Vagina (tissue), 2 donors: ENCODE results near the gene OTOGL. TPM values are rescaled to one million over a fixed set of nuclear protein-coding genes. Genes with fewer than 3 reads are reported as not detected.

Experiments
- DNase-seq, 2 donors: peaks; one replicate each; pipeline ENCODE4 v3.0.0-alpha.2; 2017; ENCODE audit errors: extremely low spot score in 2 of 2
- H3K27ac ChIP-seq: fragments of 200-600 bp; sonication (generic); one replicate; pipeline ENCODE4 v1.5.1; 2019
- H3K27me3 ChIP-seq: fragments of 200-600 bp; sonication (generic); one replicate; pipeline ENCODE4 v1.5.1; 2019
- H3K36me3 ChIP-seq, 2 donors: fragments of 200-600 bp; sonication (generic); one replicate each; pipeline ENCODE4 v1.5.1; 2017 to 2019
- H3K4me1 ChIP-seq: fragments of 200-600 bp; sonication (generic); one replicate; pipeline ENCODE4 v1.5.1; 2019
- H3K4me3 ChIP-seq, 2 donors: fragments of 200-600 bp; sonication (generic); 1 replicate in 1 of 2; 2 replicates in 1 of 2; pipeline ENCODE4 v1.5.1; 2016 to 2019
- H3K9me3 ChIP-seq: fragments of 200-600 bp; sonication (generic); one replicate; pipeline ENCODE4 v1.5.1; 2019
- CTCF ChIP-seq, 3 experiments: fragments of 450-650 bp in 2 of 3; fragments of 200-600 bp in 1 of 3; sonication (generic) in 1 of 3; IDR thresholded peaks; one replicate each; pipeline ENCODE4 v1.5.1; 2017 to 2019; ENCODE audit warnings: antibody characterized with exemption in 3 of 3, mild to moderate bottlenecking in 2 of 3, moderate library complexity in 2 of 3
- POLR2A ChIP-seq, 2 donors: fragments of 450-650 bp; IDR thresholded peaks; one replicate each; pipeline ENCODE4 v1.6.1; 2017; ENCODE audit warnings: antibody characterized with exemption in 2 of 2, mild to moderate bottlenecking in 2 of 2, moderate library complexity in 2 of 2
- POLR2AphosphoS5 ChIP-seq, 2 donors: sonication (generic); formaldehyde crosslinking; IDR thresholded peaks; one replicate each; pipeline ENCODE4 v1.9.0; 2017; ENCODE audit warnings: antibody characterized with exemption in 2 of 2, mild to moderate bottlenecking in 2 of 2, low read depth in 1 of 2; ENCODE audit not compliant: insufficient read depth in 1 of 2
- intact Hi-C: fragments of 100-400 bp; cut with DNase I; formaldehyde crosslinking; loops from one replicate; pipeline ENCODE4 v1.15.1; 2023
- total RNA-seq: library from RNA; depleted of rRNA; stranded (reverse); fragments of >200 nt; gene quantifications from one replicate; pipeline ENCODE4 v1.2.3, GENCODE V29; 2016

The OTOGL gene
- total RNA-seq, 1 donor from 2014 or later, result under 0.01 TPM

GRCh38 chr12:80377140-80377794 is 277.9 kb downstream of the OTOGL start:
- Histone ChIP-seq H3K36me3 (no peaks in the 10 kb centered on the region), H3K4me3 (no peak overlapping the region)
- no peak for TF ChIP-seq CTCF (IDR thresholded peaks at IDR 0.05)
- no peak for TF ChIP-seq POLR2A (IDR thresholded peaks at IDR 0.05)
- no peak for TF ChIP-seq POLR2AphosphoS5 (IDR thresholded peaks at IDR 0.05; ENCODE audit: insufficient read depth in 1 of 2, low read depth in 1 of 2)

GRCh38 chr12:80381121-80381520 is 281.8 kb downstream of the OTOGL start:
- H3K27ac ChIP-seq, result no peak overlapping the region
- no peak overlapping the region for H3K4me3 ChIP-seq
- H3K27me3 ChIP-seq, result no peaks in the 10 kb centered on the region
- no peaks in the 10 kb centered on the region for H3K9me3 ChIP-seq
- intact Hi-C loops, result no loop called here
- no peak for TF ChIP-seq POLR2A (IDR thresholded peaks at IDR 0.05)
- no peak for TF ChIP-seq CTCF (IDR thresholded peaks at IDR 0.05)
- no peak for DNase-seq
- H3K36me3 ChIP-seq, result no peaks in the 10 kb centered on the region
- H3K4me1 ChIP-seq, result no peaks in the 10 kb centered on the region

More at GRCh38 chr12:80377140-80377794, 277.9 kb downstream of the OTOGL start:
- no peaks in the 10 kb centered on the region for H3K9me3 ChIP-seq
- no peaks in the 10 kb centered on the region for H3K27me3 ChIP-seq
- H3K4me1 ChIP-seq, result no peaks in the 10 kb centered on the region
- DNase-seq, result no peak
- no peak overlapping the region for H3K27ac ChIP-seq
- intact Hi-C loops, result no loop called here

GRCh38 chr12:80382254-80382653 is 282.9 kb downstream of the OTOGL start:
- Histone ChIP-seq H3K4me1 (no peaks in the 10 kb centered on the region), H3K36me3 (no peaks in the 10 kb centered on the region), H3K27ac (no peak overlapping the region), H3K9me3 (no peaks in the 10 kb centered on the region), H3K27me3 (no peaks in the 10 kb centered on the region), H3K4me3 (no peak overlapping the region)
- intact Hi-C loops, result no loop called here
- DNase-seq, result no peak
- TF ChIP-seq POLR2AphosphoS5 (IDR thresholded peaks at IDR 0.05; ENCODE audit: insufficient read depth in 1 of 2, low read depth in 1 of 2) (no peak), CTCF (IDR thresholded peaks at IDR 0.05) (no peak), POLR2A (IDR thresholded peaks at IDR 0.05) (no peak)

GRCh38 chr12:80400571-80400991 is 301.2 kb downstream of the OTOGL start:
- intact Hi-C loops, result no loop called here
- no peak for TF ChIP-seq POLR2AphosphoS5 (IDR thresholded peaks at IDR 0.05; ENCODE audit: insufficient read depth in 1 of 2, low read depth in 1 of 2)
- H3K4me3 ChIP-seq, result peak overlapping the region; percentile 28 to 29

GRCh38 chr12:80401191-80401590 is 301.9 kb downstream of the OTOGL start:
- H3K27ac ChIP-seq, result no peak overlapping the region
- H3K9me3 ChIP-seq, result no peaks in the 10 kb centered on the region
- intact Hi-C loops, result no loop called here
- H3K27me3 ChIP-seq, result no peaks in the 10 kb centered on the region
- TF ChIP-seq CTCF (IDR thresholded peaks at IDR 0.05) (no peak), POLR2A (IDR thresholded peaks at IDR 0.05) (no peak), POLR2AphosphoS5 (IDR thresholded peaks at IDR 0.05; ENCODE audit: insufficient read depth in 1 of 2, low read depth in 1 of 2) (no peak)
- no peaks in the 10 kb centered on the region for H3K36me3 ChIP-seq
- H3K4me3 ChIP-seq, result peak overlapping the region in 1 of 2 donors; percentile 28
- DNase-seq, result no peak
- H3K4me1 ChIP-seq, result peaks cover 10% of the 10 kb centered on the region

More at GRCh38 chr12:80400571-80400991, 301.2 kb downstream of the OTOGL start:
- no peak for DNase-seq
- H3K4me1 ChIP-seq, result peaks cover 10% of the 10 kb centered on the region
- H3K36me3 ChIP-seq, result no peaks in the 10 kb centered on the region
- H3K9me3 ChIP-seq, result no peaks in the 10 kb centered on the region
- no peaks in the 10 kb centered on the region for H3K27me3 ChIP-seq
- H3K27ac ChIP-seq, result no peak overlapping the region
